ENCODE measurements around the gene CAMK2A.
A peak's percentile ranks its signal among the peaks of the same experiment; 100 is the strongest.

The CAMK2A gene

DNA sequence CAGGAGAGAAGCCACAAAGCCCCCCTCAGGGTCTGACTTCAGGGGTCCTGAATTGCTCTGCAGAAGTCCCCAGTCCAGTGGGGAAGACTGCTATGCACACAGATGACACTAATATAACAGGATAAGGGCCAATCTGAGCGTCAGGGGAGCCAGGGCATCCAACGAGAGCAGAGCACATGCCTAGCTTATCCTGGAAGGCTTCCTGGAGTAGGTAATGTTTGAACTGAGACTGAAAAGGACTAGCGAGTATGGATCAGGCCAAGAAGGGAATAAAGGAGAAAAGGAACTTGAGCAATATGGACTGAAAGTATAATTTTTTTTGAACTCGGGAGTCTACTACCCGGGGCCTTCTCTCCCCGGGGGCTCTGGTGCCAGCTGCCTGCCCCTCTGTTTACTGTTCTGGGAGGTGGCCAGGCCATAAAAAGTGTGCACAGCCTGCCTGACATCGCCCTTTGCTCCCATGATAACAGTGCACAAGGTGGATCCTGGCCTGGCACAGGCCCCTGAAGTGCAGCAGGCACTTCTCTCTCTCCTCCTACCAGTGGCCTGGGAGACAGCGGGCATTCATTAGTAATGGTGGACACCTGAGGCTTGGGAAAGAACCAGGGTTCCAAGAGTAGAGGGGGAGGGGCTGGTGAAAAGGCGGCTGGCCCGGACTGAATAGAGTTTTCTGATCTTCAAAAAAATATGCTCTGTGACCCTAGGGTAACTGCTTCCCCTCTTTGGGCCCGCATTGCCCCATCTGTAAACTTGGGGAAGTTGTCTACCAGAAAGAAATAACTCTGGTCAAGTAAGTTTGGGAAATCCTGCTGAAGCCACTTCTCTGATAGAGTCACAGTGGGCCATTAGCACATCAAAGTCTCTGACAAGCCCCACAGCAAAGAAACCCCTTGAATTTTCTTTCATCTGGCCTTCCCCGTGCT, 104.3 kb downstream of the CAMK2A start:
- no peak for DNase-seq (ENCODE audit: low spot score)

DNA sequence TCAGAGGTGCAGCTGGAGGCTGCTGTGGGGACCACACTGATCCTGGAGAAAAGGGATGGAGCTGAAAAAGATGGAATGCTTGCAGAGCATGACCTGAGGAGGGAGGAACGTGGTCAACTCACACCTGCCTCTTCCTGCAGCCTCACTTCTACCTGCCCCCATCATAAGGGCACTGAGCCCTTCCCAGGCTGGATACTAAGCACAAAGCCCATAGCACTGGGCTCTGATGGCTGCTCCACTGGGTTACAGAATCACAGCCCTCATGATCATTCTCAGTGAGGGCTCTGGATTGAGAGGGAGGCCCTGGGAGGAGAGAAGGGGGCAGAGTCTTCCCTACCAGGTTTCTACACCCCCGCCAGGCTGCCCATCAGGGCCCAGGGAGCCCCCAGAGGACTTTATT, 105.6 kb downstream of the CAMK2A start:
- DNase-seq (ENCODE audit: low spot score), result no peak

DNA sequence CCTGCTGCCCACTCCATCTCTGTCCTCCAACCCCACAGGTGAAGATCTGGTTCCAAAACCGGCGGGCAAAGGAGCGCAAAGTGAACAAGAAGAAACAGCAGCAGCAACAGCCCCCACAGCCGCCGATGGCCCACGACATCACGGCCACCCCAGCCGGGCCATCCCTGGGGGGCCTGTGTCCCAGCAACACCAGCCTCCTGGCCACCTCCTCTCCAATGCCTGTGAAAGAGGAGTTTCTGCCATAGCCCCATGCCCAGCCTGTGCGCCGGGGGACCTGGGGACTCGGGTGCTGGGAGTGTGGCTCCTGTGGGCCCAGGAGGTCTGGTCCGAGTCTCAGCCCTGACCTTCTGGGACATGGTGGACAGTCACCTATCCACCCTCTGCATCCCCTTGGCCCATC, 106.1 kb downstream of the CAMK2A start:
- DNase-seq (ENCODE audit: low spot score), result no peak

DNA sequence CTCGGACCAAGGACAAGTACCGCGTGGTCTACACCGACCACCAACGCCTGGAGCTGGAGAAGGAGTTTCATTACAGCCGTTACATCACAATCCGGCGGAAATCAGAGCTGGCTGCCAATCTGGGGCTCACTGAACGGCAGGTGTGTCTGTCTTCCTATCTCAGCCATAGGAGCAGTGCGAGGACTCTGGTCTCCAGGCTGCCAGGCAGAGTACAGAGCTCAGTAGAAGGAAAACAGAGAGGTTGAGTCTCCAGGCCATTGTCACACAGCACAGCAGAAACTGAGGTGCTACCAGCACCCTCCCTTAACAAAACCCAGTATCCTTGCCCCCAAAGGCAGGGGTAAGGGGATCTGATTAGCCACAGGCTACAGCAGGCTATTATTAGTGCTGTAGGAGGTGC, 106.8 kb downstream of the CAMK2A start:
- no peak for DNase-seq (ENCODE audit: low spot score)

DNA sequence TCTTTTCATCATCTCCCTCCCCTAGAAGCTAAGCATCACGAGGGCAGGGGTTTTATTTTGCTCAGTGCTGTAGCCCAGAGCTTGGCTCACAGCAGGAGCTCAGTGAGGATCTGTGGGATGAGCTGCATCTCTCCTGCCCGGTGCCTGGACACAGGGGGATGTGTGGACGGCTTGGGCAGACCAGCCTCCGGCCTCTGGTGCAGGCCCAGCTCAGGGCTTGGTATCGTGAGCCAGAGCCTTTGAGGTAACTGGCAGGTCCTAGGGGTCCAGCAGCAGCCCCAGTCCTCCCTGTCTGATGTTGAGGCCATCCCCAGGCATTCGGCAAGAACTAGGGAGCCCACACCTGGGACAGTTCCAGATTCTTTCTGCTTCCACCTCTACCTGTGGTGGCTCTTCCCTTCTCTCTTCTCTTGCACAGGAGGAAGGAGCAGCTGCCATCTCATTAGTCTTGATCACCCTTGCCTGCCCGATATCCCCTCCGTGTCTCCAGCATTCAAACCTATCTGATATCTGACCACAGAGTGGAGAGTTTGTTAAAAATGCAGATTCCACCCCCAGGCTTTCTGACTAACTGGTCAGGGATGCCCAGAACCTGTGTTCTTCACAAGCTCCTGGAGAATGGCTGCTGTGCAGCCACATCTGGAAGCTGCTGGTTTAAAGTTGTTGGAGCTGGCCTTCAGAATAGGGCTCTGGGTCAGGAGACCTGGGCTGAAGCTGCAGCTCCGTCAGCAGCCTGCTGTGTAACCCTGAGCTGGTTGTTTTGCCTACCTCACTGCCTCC, 107.6 kb downstream of the CAMK2A start:
- no peak for DNase-seq (ENCODE audit: low spot score)

DNA sequence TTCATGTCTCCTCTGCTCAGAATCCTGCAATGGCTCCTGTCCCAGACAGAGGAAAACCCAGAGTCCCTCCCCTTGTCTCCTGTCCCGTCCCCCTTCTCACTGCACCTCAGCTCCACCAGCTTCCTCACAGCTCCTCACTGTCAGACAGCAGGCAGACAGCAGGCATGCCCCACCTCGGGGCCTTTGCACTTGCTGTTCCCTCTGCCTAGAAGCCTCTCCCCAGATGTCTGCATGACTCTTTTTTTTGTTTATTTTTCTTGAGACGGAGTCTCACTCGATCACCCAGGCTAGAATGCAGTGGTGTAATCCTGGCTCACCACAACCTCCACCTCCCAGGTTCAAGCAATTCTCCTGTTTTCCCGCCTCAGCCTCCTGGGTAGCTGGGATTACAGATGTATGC, 108.5 kb downstream of the CAMK2A start:
- DNase-seq (ENCODE audit: low spot score), result no peak

DNA sequence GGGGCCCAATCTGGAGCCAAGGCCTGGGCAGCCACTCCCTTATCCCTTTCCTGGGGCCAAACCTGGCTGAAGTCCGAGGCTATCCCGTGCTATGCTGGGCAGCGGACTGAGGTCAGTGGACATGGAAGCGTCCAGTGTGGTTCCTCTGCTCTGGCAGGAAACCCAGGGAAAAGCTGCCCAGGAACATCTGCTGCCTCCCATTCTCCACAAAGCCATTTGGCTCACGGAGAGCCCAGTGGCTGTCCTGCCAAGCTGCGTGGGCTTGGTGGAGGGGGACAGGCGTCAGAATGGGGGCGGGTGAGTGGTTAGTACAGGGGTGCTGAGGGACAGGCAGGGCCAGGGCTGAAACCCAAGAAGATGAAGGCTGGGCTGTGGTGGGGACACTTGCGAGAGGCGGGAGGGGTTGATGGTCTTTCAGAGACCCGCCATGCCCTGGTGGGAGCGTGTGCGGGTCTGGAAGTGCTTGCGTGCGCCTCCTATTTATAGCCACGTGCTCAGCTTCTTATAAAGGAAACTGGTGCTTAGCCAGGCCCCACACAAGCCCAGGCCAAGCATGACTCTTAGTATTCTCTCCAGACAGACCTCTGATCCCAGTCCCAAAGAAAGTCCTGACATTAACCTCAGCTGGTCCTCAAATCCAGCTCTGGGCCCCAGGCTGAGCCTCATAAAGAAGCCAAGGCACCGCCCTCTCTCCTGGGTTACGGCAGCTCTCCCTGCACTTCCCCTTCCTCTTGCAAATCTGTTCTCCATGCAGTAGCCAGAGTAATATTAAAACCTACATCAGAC, 109.1 kb downstream of the CAMK2A start:
- peak; percentile 66 for DNase-seq (ENCODE audit: low spot score)

DNA sequence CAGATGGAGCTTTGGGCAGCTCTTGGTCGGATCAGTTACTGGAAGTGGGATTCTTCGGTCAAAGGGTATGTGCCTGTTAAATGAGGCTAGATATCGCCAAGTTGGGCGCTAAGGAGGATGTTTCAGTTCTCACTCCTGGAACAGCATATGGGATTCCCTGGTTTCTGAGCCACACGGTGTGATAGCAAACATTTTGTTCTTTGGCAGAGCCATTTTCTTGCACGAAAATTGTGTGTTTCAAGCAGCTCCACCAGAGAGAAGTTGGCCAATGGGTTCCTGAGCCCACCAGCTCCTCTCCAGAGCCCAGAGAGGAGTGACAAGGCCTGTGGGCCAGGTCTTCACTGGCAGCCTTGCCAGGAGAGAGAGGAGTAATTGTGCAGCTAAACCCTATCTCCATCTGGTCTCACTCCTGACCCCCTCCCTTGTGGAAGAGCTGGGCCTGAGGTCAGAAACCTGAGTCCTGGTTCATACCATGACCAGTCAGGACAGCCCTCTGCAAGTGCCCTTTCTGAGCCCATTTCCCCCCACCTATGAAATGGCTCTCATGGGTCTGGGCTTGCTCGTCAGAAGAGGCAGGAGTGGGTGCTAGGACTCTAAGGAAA, 110.5 kb downstream of the CAMK2A start:
- no peak for DNase-seq (ENCODE audit: low spot score)

DNA sequence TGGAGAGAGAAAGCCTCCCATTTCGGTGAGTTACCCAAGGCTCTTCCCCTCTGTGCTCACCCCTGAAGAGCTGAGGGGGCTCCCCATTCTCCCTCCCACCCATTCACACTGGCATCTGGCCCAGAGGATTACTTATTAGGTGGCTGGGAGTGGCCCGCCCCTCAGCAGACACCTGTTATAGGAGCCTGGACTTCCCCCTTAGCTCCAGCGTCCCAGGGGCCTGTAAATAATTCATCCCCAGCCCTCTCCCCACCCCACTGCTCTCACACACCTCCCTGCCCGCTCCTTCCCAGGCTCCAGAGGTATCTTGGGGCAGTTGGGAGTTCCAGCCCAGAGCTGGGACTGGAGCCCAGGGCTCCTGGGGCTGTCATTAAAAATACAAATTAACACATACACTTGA, 111.3 kb downstream of the CAMK2A start:
- DNase-seq (ENCODE audit: low spot score), result no peak

DNA sequence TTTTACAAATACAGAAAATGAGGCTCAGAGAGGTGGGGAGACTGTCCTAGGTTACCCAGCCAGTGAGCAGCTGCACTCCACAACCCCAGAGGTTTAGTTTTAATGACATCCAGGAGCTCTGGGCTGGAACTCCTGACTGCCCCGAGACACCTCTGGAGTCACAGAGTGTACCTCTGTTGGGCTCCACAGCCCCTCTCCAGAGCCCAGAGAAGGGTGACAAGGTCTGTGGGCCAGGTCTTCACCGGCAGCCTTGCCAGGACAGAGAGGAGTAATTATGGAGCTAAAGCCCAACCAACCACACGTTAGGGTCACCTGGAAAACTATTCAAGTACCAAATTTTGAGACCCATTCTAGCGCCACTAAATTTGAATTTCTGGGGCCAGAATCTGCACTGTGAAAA, 111.9 kb downstream of the CAMK2A start:
- no peak for DNase-seq (ENCODE audit: low spot score)

DNA sequence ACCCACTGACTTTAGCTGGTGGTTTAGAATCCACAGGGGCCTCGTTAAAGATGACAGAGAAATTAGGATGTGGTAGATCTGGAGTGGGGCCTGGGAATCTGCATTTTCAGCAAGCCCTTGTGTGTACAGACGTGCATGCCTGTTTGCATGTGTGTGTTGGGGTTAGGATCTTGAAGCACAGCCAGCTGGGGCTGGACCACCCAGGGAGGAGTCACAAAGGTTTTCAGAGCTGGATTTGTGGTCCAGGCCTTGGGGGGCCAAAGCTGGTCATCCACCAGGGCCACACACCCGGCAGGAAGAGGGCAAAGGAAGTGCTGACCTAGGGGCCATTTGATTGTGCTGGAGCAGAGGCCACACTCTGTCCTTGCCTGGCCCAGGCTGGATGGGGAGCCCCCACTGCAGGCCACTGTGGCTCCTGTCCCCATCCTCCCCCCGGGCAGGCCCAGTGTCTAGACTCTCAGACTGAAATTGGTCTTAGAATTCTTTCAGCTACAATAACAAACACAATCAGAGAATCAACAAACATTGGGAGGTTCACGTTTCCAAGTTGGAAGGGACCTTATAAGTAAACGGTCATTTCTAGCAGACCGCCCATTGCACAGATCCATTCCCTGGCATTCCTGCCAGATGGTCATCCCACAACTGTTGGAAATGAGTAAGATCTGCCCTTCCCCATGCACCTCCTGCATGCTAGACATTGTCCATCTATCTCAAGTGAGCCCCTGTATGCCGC, 112.7 kb downstream of the CAMK2A start:
- no peak for DNase-seq (ENCODE audit: low spot score)

DNA sequence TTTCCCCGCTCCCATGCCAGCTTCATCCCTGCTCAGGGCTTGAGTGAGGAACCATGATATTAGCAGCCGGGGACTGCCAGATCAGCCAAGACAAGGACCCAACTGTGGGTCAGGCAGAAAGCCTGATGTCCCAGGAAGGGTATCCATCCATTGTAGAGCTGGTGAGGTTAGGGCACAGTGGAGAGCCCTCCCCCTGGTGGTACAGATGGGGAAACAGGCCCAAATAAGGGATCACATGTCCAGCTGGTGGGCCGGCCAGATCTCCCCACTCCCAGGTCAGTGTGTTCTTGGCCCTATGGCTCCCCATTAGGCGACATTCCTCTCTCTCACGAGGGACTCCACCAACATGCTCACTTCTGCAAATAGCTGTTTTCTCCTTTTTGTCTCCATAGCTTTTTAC, 114.0 kb downstream of the CAMK2A start:
- DNase-seq (ENCODE audit: low spot score), result no peak

DNA sequence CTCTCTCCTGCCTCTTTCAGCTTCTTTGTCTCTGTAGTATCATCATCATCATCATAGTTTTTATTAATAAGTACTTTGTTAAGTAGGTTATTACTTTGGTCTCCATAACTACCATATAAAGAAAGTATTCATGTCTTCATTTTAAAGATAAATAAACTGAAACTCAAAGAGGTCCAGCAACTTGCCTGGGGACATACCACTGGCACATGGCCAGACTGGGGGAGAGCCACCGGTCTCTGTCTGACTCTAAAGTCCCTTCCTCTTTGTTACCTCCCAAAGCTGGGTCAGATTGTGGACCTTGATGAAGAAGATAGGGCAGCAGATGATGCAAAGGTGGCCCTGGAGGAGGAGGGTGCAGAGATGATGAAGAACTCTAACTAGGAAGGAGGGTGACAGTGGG, 114.5 kb downstream of the CAMK2A start:
- DNase-seq (ENCODE audit: low spot score), result no peak

DNA sequence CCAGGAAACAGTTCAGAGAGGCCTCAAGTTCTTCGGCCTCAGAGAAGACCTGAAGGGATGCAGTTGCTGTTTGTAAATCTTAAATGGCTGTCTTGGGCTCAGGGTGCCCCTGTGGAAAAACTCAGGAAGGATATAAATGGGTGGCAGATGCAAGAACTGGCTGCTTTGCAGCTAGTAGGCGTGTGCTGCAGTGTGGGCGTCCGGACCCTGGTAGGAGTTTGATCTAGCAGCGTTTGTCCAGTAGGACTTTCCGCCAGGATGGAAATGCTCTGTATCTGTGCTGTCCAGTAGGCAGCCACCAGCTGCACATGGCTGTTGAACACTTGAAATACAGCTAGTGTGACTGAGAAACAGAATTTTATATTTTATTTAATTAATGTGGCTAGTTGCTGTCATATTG, 115.3 kb downstream of the CAMK2A start:
- DNase-seq (ENCODE audit: low spot score), result no peak

DNA sequence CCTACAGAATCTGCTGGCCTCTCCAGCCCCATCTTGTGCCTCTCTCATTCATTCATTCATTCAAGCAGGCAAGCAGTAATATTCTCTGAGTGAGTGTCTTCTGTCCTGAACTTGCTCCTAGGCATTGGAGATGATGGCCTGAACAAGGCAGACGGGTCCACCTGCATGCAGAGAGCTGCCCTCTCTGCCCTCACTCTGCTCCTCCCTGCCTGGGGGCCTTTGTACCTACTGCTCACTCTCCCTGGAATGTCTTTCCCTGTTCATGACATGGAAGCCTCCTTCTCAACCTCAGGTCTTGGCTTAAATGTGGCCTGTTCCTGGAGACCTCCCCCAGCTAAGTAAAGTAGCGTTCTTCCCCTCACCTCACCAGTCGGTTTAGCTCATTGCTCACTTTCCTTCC, 116.4 kb downstream of the CAMK2A start:
- no peak for DNase-seq (ENCODE audit: low spot score)

DNA sequence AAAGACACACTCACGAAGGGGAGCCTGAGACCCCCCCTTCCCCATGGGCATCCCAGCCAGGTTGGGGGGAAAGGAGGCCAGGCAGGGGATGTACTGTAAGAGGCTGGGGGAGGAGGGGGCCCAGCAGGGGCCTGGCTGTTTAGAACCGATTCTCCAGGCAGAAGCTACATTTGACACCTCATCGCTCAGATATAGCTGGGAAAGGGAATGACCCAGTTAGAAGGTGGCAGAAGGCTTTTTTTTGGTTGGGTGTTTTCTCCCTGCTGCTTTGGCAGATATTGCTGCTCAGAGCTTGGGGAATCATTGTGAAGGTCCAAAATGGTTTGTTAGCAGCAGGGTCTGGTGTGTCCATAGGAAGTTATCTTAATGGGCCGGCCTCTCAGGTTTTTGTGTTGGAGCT, 117.0 kb downstream of the CAMK2A start:
- no peak for DNase-seq (ENCODE audit: low spot score)

DNA sequence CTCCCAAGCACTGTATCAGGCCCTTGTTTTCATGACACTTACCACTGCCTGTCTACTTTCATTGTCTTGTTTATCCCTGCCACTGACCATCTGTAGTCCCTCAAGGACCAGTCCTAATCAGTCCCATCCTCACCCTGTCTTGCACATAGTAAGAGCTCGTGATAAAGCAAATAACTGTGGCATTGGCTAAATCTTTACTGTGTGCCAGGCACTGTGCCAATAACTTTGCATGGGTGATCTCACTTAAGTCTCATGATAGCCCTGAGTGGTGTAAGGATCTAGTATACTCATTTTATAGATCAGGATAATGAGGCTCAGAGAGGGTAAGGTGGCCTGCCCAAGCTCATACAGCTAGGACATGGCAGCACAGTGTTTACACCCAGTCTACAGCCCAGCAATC, 117.4 kb downstream of the CAMK2A start:
- DNase-seq (ENCODE audit: low spot score), result no peak

Measured in pons (tissue), 1 donor.